ENCODE results near the gene MYF6.

MYF6 gene

GRCh38 chr12:80708259-80708974 lies 983 bp downstream of the MYF6 start:
- peak; percentile 80 for DNase-seq

GRCh38 chr12:80708975-80709328 lies 1.5 kb downstream of the MYF6 start:
- DNase-seq: no peak

GRCh38 chr12:80709811-80710726 lies 2.6 kb downstream of the MYF6 start:
- DNase-seq: peak; percentile 57

GRCh38 chr12:80710727-80711449 lies 3.5 kb downstream of the MYF6 start:
- no peak for DNase-seq

- DNase-seq: no peak
These were observed 4.4 kb downstream of the MYF6 start for GRCh38 chr12:80711866-80712265.

- no peak for DNase-seq
These were observed 5.4 kb downstream of the MYF6 start for GRCh38 chr12:80712866-80713265.

- no peak for DNase-seq
These were observed 6.0 kb downstream of the MYF6 start for GRCh38 chr12:80713419-80713818.

GRCh38 chr12:80714055-80714454 lies 6.6 kb downstream of the MYF6 start:
- DNase-seq: peak; percentile 66

GRCh38 chr12:80714846-80715245 lies 7.4 kb downstream of the MYF6 start:
- no peak for DNase-seq

GRCh38 chr12:80715713-80716249 lies 8.3 kb downstream of the MYF6 start:
- peak; percentile 38 for DNase-seq

GRCh38 chr12:80716696-80717469 lies 9.4 kb downstream of the MYF6 start, which contains the start of gene MYF5:
Gene MYF5 (plus strand): TSS chr12:80716912. CDS start chr12:80717064, 152 bp downstream.
- DNase-seq: peak; percentile 22

- DNase-seq: no peak
These were observed 10.4 kb downstream of the MYF6 start for GRCh38 chr12:80717856-80718255.

- DNase-seq: no peak
These were observed 13.1 kb downstream of the MYF6 start for GRCh38 chr12:80720516-80720915.

- DNase-seq: no peak
These were observed 13.9 kb downstream of the MYF6 start for GRCh38 chr12:80721326-80721725.

GRCh38 chr12:80745851-80746505 lies 38.5 kb downstream of the MYF6 start:
- DNase-seq: no peak

GRCh38 chr12:80747800-80748199 lies 40.4 kb downstream of the MYF6 start:
- DNase-seq: no peak

GRCh38 chr12:80749456-80749855 lies 42.0 kb downstream of the MYF6 start:
- DNase-seq: no peak

- DNase-seq: no peak
These were observed 45.0 kb downstream of the MYF6 start for GRCh38 chr12:80752464-80752863.

GRCh38 chr12:80754274-80754673 lies 46.8 kb downstream of the MYF6 start:
- DNase-seq: no peak

- DNase-seq: no peak
These were observed 49.4 kb downstream of the MYF6 start for GRCh38 chr12:80756875-80757274.

Data from eye (tissue), 1 donor.